Progenitor cell of endocrine pancreas (in vitro differentiated cells): ENCODE results near the gene STXBP4. TPM values are rescaled to one million over a fixed set of nuclear protein-coding genes. Genes with fewer than 3 reads are reported as not detected.

ENCODE experiments used
- DNase-seq: peaks from one replicate; pipeline ENCODE4 v3.0.0; 2021; ENCODE audit warnings: low spot score; ENCODE audit not compliant: unreplicated experiment
- H3K27ac Mint-ChIP-seq: 2 replicates; pipeline ENCODE4 v1.8.0; 2021; ENCODE audit warnings: mild to moderate bottlenecking, moderate library complexity, mixed read lengths
- H3K27me3 Mint-ChIP-seq: 2 replicates; pipeline ENCODE4 v1.8.0; 2021; ENCODE audit warnings: mixed read lengths
- H3K36me3 Mint-ChIP-seq: 2 replicates; pipeline ENCODE4 v1.8.0; 2022; ENCODE audit warnings: mixed read lengths; ENCODE audit not compliant: insufficient read depth
- H3K4me1 Mint-ChIP-seq: 2 replicates; pipeline ENCODE4 v1.8.0; 2021; ENCODE audit warnings: low read depth, mixed read lengths
- H3K4me3 Mint-ChIP-seq: 2 replicates; pipeline ENCODE4 v1.8.0; 2021; ENCODE audit warnings: low read depth, mild to moderate bottlenecking, moderate library complexity, mixed read lengths
- H3K9me3 Mint-ChIP-seq: 2 replicates; pipeline ENCODE4 v1.8.0; 2021; ENCODE audit warnings: low read depth, mixed read lengths
- total RNA-seq: library from RNA; stranded (reverse); gene quantifications from 2 replicates; pipeline ENCODE4 v1.2.1, GENCODE V29; 2021
- TF ChIP-seq, protein P1 (sequence below): fragments of 200-600 bp; sonication (generic); IDR thresholded peaks from one replicate; pipeline ENCODE4 v1.5.0; 2021; ENCODE audit warnings: antibody characterized with exemption, mild to moderate bottlenecking; ENCODE audit not compliant: unreplicated experiment

STXBP4 gene
- total RNA-seq, 1 donor from 2014 or later = 45.0 TPM

DNA sequence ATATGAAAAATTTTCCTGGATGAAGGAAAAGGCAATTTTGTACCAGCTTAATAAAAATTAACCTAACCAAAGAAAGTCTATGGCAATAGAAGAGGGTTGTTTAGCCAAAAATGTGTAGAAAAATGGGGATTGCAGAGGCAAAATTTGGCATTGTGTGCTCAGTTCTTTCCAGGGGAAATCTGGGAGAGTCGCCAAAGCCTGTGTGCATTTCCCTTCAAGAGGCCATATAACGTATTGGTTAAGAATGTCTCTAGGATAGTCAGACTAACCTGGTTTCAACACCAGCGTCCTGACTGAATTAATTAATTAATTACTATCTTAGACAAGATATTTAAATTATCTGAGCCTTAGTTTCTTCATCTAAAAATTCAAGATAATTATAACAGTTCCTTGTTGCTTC is 251.4 kb downstream of the STXBP4 start:
- Mint-ChIP-seq H3K9me3 (peaks cover 2% of the 10 kb centered on the region), H3K4me3 (no peak overlapping the region), H3K4me1 (no peaks in the 10 kb centered on the region), H3K27me3 (peaks cover 3% of the 10 kb centered on the region), H3K27ac (no peak overlapping the region), H3K36me3 (peaks cover 2% of the 10 kb centered on the region)
- TF ChIP-seq, protein P1, sequence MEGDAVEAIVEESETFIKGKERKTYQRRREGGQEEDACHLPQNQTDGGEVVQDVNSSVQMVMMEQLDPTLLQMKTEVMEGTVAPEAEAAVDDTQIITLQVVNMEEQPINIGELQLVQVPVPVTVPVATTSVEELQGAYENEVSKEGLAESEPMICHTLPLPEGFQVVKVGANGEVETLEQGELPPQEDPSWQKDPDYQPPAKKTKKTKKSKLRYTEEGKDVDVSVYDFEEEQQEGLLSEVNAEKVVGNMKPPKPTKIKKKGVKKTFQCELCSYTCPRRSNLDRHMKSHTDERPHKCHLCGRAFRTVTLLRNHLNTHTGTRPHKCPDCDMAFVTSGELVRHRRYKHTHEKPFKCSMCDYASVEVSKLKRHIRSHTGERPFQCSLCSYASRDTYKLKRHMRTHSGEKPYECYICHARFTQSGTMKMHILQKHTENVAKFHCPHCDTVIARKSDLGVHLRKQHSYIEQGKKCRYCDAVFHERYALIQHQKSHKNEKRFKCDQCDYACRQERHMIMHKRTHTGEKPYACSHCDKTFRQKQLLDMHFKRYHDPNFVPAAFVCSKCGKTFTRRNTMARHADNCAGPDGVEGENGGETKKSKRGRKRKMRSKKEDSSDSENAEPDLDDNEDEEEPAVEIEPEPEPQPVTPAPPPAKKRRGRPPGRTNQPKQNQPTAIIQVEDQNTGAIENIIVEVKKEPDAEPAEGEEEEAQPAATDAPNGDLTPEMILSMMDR = no peak
- no peak for DNase-seq

Other genes with a start within 250 kb of the STXBP4 start
- gene TOM1L1, start 67.9 kb upstream of the STXBP4 start, total RNA-seq = 83.1 and 91.2 TPM in 2 replicates
- gene COX11, start 111 bp upstream of the STXBP4 start, total RNA-seq = 69.2 and 72.6 TPM in 2 replicates